H1 (cell line): ENCODE measurements around the gene MYRIP. TPM values are rescaled to one million over a fixed set of nuclear protein-coding genes. Genes with fewer than 3 reads are reported as not detected.
"Not testable (repeated sequence)": the region's sequence is repeated elsewhere in the genome, so short reads cannot be mapped to it uniquely, and the experiment has no call there.

Experiments used
- CTCF ChIA-PET: fragments of 300-600 bp; sonication (Branson Sonifier 250); formaldehyde crosslinking; loops from one replicate; lab custom pipeline; 2021; ENCODE audit not compliant: partially characterized antibody; lab: Charles Lee
- POLR2A ChIA-PET: fragments of 300-600 bp; sonication (Branson Sonifier 250); formaldehyde crosslinking; loops from one replicate; lab custom pipeline; 2021; ENCODE audit warnings: inconsistent platforms; ENCODE audit not compliant: partially characterized antibody; lab: Charles Lee
- DNase-seq, 2 experiments: peaks; one replicate each; pipeline versions ENCODE4 v3.0.0 to v3.0.0-alpha.2; 2010 to 2022; ENCODE audit warnings: low spot score in 2 of 2, low read depth in 1 of 2, mixed read lengths in 1 of 2
- FAIRE-seq: peaks from 2 replicates; lab custom pipeline; 2011; peaks lifted over from hg19 to GRCh38; lab: Jason Lieb, UNC
- H2AFZ ChIP-seq: 2 replicates; pipeline ENCODE4 v1.8.1; 2012; ENCODE audit warnings: low read length, inconsistent platforms
- H2AK5ac ChIP-seq: 2 replicates; pipeline ENCODE4 v1.6.1; 2013; ENCODE audit warnings: low read depth, low read length
- H2BK120ac ChIP-seq: replicated peaks from 2 replicates; pipeline ENCODE3; 2013; ENCODE audit warnings: low read depth, low read length, inconsistent platforms
- H2BK12ac ChIP-seq: 2 replicates; pipeline ENCODE4 v1.6.1; 2013; ENCODE audit warnings: low read depth, low read length
- H2BK15ac ChIP-seq: 2 replicates; pipeline ENCODE4 v1.6.1; 2013; ENCODE audit warnings: low read length
- H2BK20ac ChIP-seq: 2 replicates; pipeline ENCODE4 v1.6.1; 2013; ENCODE audit warnings: low read length
- H2BK5ac ChIP-seq: 2 replicates; pipeline ENCODE4 v1.6.1; 2013; ENCODE audit warnings: low read depth, low read length
- H3K14ac ChIP-seq: 2 replicates; pipeline ENCODE4 v1.6.1; 2013; ENCODE audit warnings: inconsistent platforms; ENCODE audit not compliant: insufficient read length
- H3K18ac ChIP-seq: 2 replicates; pipeline ENCODE4 v1.6.1; 2013; ENCODE audit warnings: low read length; ENCODE audit errors: extremely low read depth
- H3K23ac ChIP-seq: 2 replicates; pipeline ENCODE4 v1.6.1; 2013; ENCODE audit warnings: inconsistent platforms; ENCODE audit not compliant: insufficient read length
- H3K23me2 ChIP-seq: 2 replicates; pipeline ENCODE4 v1.6.1; 2013; ENCODE audit warnings: low read depth, low read length
- H3K27ac ChIP-seq: 2 replicates; pipeline ENCODE4 v1.6.1; 2011; ENCODE audit warnings: low read depth, low read length, inconsistent platforms
- H3K27me3 ChIP-seq, 4 experiments: replicated peaks in 1 of 4; 1 replicate in 1 of 4; 2 replicates in 3 of 4; pipeline versions ENCODE4 v1.6.1 to v1.8.1; 2011 to 2013; ENCODE audit warnings: low read length in 3 of 4, mild to moderate bottlenecking in 3 of 4, inconsistent platforms in 2 of 4, mixed read lengths in 2 of 4, moderate library complexity in 1 of 4; ENCODE audit not compliant: control insufficient read depth in 3 of 4, insufficient read depth in 3 of 4; ENCODE audit errors: extremely low read depth in 1 of 4
- H3K36me3 ChIP-seq, 4 experiments: 2 replicates each; pipeline versions ENCODE4 v1.6.1 to v1.8.1; 2011 to 2013; ENCODE audit warnings: mild to moderate bottlenecking in 4 of 4, low read length in 3 of 4, moderate library complexity in 2 of 4, control low read depth in 1 of 4, inconsistent platforms in 1 of 4; ENCODE audit not compliant: insufficient read depth in 4 of 4, control insufficient read depth in 2 of 4
- H3K4ac ChIP-seq: replicated peaks from 2 replicates; pipeline ENCODE3; 2013; ENCODE audit warnings: low read length, low read depth, mixed read lengths, inconsistent platforms; ENCODE audit not compliant: insufficient read length
- H3K4me1 ChIP-seq, 4 experiments: replicated peaks in 1 of 4; 1 replicate in 1 of 4; 2 replicates in 3 of 4; pipeline versions ENCODE4 v1.6.1 to v1.8.1; 2011 to 2013; ENCODE audit warnings: low read length in 3 of 4, inconsistent platforms in 2 of 4, mixed read lengths in 1 of 4; ENCODE audit not compliant: insufficient read depth in 4 of 4, control insufficient read depth in 3 of 4
- H3K4me2 ChIP-seq, 2 experiments: 2 replicates each; pipeline versions ENCODE4 v1.6.1 to v1.8.1; 2011 to 2013; ENCODE audit warnings: low read depth in 2 of 2, low read length in 2 of 2, control low read depth in 1 of 2, inconsistent platforms in 1 of 2, mild to moderate bottlenecking in 1 of 2; ENCODE audit not compliant: insufficient read depth in 1 of 2
- H3K4me3 ChIP-seq, 4 experiments: fragments of 200-600, 300-600 bp in 1 of 4; sonication (generic), shearing (Covaris generic), sonication (Bioruptor Twin) in 1 of 4; 2 replicates each; pipeline versions ENCODE4 v1.5.1 to v1.8.1; 2011 to 2016; ENCODE audit warnings: low read length in 4 of 4, low read depth in 3 of 4, control low read depth in 2 of 4, inconsistent platforms in 2 of 4, mild to moderate bottlenecking in 2 of 4, mixed read lengths in 1 of 4, moderate library complexity in 1 of 4; ENCODE audit not compliant: insufficient read depth in 2 of 4; ENCODE audit errors: extremely low read depth in 1 of 4
- H3K56ac ChIP-seq: replicated peaks from 2 replicates; pipeline ENCODE3; 2013; ENCODE audit warnings: low read depth, mild to moderate bottlenecking, mixed read lengths, low read length, inconsistent platforms; ENCODE audit not compliant: insufficient read length
- H3K79me1 ChIP-seq: 2 replicates; pipeline ENCODE4 v1.6.1; 2013; ENCODE audit warnings: low read depth, low read length, control low read depth
- H3K79me2 ChIP-seq, 2 experiments: 2 replicates each; pipeline versions ENCODE4 v1.6.1 to v1.8.1; 2012 to 2013; ENCODE audit warnings: low read length in 2 of 2, mild to moderate bottlenecking in 2 of 2, inconsistent platforms in 1 of 2; ENCODE audit not compliant: insufficient read depth in 2 of 2, control insufficient read depth in 1 of 2
- H3K9ac ChIP-seq, 4 experiments: replicated peaks in 1 of 4; 1 replicate in 1 of 4; 2 replicates in 3 of 4; pipeline versions ENCODE4 v1.6.1 to v1.8.1; 2011 to 2013; ENCODE audit warnings: low read depth in 3 of 4, low read length in 3 of 4, control low read depth in 2 of 4, mild to moderate bottlenecking in 2 of 4, moderate library complexity in 2 of 4, inconsistent platforms in 1 of 4; ENCODE audit errors: extremely low read depth in 1 of 4
- H3K9me3 ChIP-seq, 2 experiments: 2 replicates each; pipeline versions ENCODE4 v1.6.1 to v1.8.1; 2012 to 2013; ENCODE audit warnings: mild to moderate bottlenecking in 2 of 2, moderate library complexity in 2 of 2, control low read depth in 1 of 2, inconsistent platforms in 1 of 2, low read depth in 1 of 2, low read length in 1 of 2, mixed read lengths in 1 of 2; ENCODE audit not compliant: insufficient read depth in 2 of 2
- H4K20me1 ChIP-seq, 2 experiments: replicated peaks in 1 of 2; 2 replicates each; pipeline versions ENCODE3 to v1.8.1; 2011 to 2013; ENCODE audit warnings: inconsistent platforms in 2 of 2, low read length in 2 of 2, mild to moderate bottlenecking in 1 of 2; ENCODE audit not compliant: insufficient read depth in 2 of 2, control insufficient read depth in 1 of 2
- H4K5ac ChIP-seq: 2 replicates; pipeline ENCODE4 v1.6.1; 2013; ENCODE audit warnings: low read length, low read depth, mixed read lengths, inconsistent platforms; ENCODE audit not compliant: insufficient read length
- H4K8ac ChIP-seq: 2 replicates; pipeline ENCODE4 v1.8.0; 2013; ENCODE audit warnings: mild to moderate bottlenecking, moderate library complexity, low read length, inconsistent platforms; ENCODE audit not compliant: insufficient read depth; ENCODE audit errors: extremely low read depth
- H4K91ac ChIP-seq: replicated peaks from 2 replicates; pipeline ENCODE3; 2013; ENCODE audit warnings: low read length, mixed read lengths, inconsistent platforms; ENCODE audit not compliant: insufficient read length
- WGBS, 2 experiments: shearing (Covaris generic) in 1 of 2; methylation state at CpG; one replicate each; pipeline versions ENCODE4 v1.1.6 to v1.1.7; 2013 to 2015; ENCODE audit warnings: low lambda C conversion rate in 2 of 2, mixed read lengths in 2 of 2, inconsistent platforms in 1 of 2, low coverage in 1 of 2, missing lambda C conversion rate in 1 of 2; ENCODE audit not compliant: insufficient replicate concordance in 2 of 2, insufficient coverage in 1 of 2, insufficient read length in 1 of 2; ENCODE audit errors: extremely low coverage in 1 of 2, missing lambda C conversion rate in 1 of 2; 5-methylcytosine and 5-hydroxymethylcytosine counted together
- polyA plus RNA-seq, 7 experiments: library from polyadenylated mRNA; depleted of rRNA in 3 of 7; stranded (reverse) in 5 of 7; unstranded in 2 of 7; fragments of >200 nt in 5 of 7; fragments of 200-250 nt in 2 of 7; gene quantifications; 1 replicate in 5 of 7; 2 replicates in 1 of 7; 4 replicates in 1 of 7; pipeline versions ENCODE4 v1.2.1 to v1.2.3, GENCODE V29; 2011 to 2013; ENCODE audit warnings: missing spikeins in 2 of 7, mixed read lengths in 2 of 7
- total RNA-seq: library from RNA; stranded (reverse); fragmentation: NEBNext Ultra II Directional; extraction: Animal tissue kit (Norgen Biotek cat#: 25700); gene quantifications from 2 replicates; pipeline ENCODE4 v1.2.1, GENCODE V29; 2021

The MYRIP gene
- total and polyA plus RNA-seq, 2 of the 8 experiments (the other 6 are each of a cell fraction or from before 2014, with no cell fraction given): 0.54 to 4.3 TPM

- H3K18ac ChIP-seq, H3K4ac ChIP-seq, H3K79me2 ChIP-seq, H3K56ac ChIP-seq, H3K27ac ChIP-seq, H2BK5ac ChIP-seq, H3K79me1 ChIP-seq, H2BK120ac ChIP-seq, H2AFZ ChIP-seq, H2BK12ac ChIP-seq, CTCF ChIA-PET, H4K8ac ChIP-seq, H3K4me2 ChIP-seq, H3K9ac ChIP-seq, DNase-seq, H3K23me2 ChIP-seq, H3K4me1 ChIP-seq, H2BK15ac ChIP-seq, H3K14ac ChIP-seq, H3K4me3 ChIP-seq, H2BK20ac ChIP-seq, H3K23ac ChIP-seq, POLR2A ChIA-PET, H4K91ac ChIP-seq, H3K36me3 ChIP-seq, FAIRE-seq, H4K20me1 ChIP-seq, H4K5ac ChIP-seq, H2AK5ac ChIP-seq, H3K27me3 ChIP-seq: not testable (repeated sequence)
- 98% methylated on average over 22 of the region's 22 CpGs; no CpG with 5 or more reads in 1 of the 2 experiments for WGBS, 2 experiments
- H3K9me3 ChIP-seq: peaks cover 19% of the 10 kb centered on the region in 2 experiments
These were observed 324.6 kb downstream of the MYRIP start for GRCh38 chr3:40133886-40134575.
